ENCODE measurements around the gene FBXO3.

Gene FBXO3

GRCh38 chr11:33772870-33773269, 1.4 kb downstream of the FBXO3 start:
- DNase-seq (ENCODE audit: low read depth in 3 of 3, low spot score in 1 of 3): no peak

- DNase-seq (ENCODE audit: low read depth in 3 of 3, low spot score in 1 of 3): no peak
These were observed 2.0 kb downstream of the FBXO3 start for GRCh38 chr11:33772300-33772699.

DNA sequence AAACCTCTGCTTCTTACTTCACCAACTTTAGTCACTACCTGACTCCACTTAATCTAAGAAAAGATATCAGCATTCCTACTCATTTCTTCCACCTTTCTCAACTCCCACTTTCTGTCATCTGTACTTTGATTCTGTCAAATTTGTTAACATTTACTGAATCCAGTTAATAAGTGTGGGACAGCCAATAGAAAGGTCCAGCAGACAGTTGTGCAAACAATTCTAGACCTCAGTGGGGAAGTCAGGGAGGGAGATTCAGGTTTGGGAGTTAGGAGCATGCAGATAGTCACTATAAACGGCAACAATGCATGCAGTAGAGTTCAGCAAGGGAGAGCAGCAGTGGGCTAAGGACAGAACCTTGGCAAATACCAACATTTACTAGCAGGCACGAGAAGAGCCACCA, 4.1 kb downstream of the FBXO3 start:
- DNase-seq (ENCODE audit: low read depth in 3 of 3, low spot score in 1 of 3): no peak

GRCh38 chr11:33769542-33769941, 4.8 kb downstream of the FBXO3 start:
- no peak for DNase-seq (ENCODE audit: low read depth in 3 of 3, low spot score in 1 of 3)

DNA sequence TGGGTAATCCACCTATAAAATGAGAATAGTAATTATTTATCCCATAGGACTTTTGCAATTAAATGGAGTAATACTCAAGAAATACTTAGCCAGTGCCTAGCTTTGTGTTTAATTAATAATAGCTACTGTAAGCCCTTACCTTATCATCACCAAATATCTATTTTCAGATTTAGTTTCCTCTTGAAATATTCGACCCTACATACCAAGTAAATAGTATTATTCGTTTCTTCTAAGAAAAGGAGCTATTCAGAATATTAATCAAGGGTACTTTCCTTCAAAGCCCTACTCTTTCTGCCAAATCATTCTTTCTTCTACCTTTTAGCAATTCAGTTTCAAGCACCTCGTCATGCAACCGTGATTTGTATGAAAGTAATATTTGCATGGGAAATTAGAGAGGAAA, 6.7 kb downstream of the FBXO3 start:
- no peak for DNase-seq (ENCODE audit: low read depth in 3 of 3, low spot score in 1 of 3)

DNA sequence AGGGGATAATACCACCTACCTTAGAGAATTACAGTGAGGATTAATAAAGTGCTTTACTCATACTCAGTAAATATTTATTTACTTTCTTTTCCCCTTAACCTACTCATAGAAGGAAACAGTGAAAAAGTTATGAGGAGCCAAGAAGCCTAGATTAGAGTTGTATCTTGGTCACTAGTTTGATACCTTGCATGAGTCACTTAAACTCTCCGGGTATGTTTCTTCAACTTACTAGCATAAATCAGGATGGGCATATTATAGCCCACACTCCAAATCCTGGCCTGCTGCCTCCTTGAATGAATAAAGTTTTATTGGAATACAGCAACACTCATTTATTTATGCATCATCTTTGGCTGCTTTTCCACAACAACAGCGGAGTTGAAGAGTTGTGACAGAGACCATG, 8.2 kb downstream of the FBXO3 start:
- DNase-seq (ENCODE audit: low read depth in 3 of 3, low spot score in 1 of 3): no peak

GRCh38 chr11:33761471-33761870, 12.8 kb downstream of the FBXO3 start:
- no peak for DNase-seq (ENCODE audit: low read depth in 3 of 3, low spot score in 1 of 3)

GRCh38 chr11:33753304-33753967, 20.9 kb downstream of the FBXO3 start:
- DNase-seq (ENCODE audit: low read depth in 3 of 3, low spot score in 1 of 3): no peak

DNA sequence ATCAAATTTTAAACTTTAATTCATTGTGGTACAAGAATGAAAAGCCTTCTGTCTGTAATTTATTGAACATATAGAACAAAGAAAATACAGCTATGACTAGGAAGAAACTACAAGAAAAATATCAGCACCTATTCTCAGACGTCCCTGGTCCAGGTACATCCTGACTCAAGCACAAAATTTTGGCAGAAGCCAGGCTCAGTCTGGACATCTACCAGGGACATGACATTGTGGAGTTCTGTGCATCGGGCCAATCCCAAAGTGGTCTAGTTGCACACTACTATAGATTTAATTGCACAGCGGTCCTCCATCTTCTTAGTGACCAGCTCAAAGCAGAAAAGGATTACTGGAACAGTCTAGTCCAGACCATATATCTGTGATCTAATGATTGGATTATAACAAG, 22.4 kb downstream of the FBXO3 start:
- DNase-seq (ENCODE audit: low read depth in 3 of 3, low spot score in 1 of 3): no peak

- DNase-seq (ENCODE audit: low read depth in 3 of 3, low spot score in 1 of 3): no peak
These were observed 26.3 kb downstream of the FBXO3 start for GRCh38 chr11:33747979-33748378.

- DNase-seq (ENCODE audit: low read depth in 3 of 3, low spot score in 1 of 3): no peak
These were observed 31.0 kb downstream of the FBXO3 start for GRCh38 chr11:33743291-33743690.

- no peak for DNase-seq (ENCODE audit: low read depth in 3 of 3, low spot score in 1 of 3)
These were observed 32.0 kb downstream of the FBXO3 start for GRCh38 chr11:33742249-33742851.

- DNase-seq (ENCODE audit: low read depth in 3 of 3, low spot score in 1 of 3): no peak
These were observed 32.5 kb downstream of the FBXO3 start for GRCh38 chr11:33741806-33742205.

GRCh38 chr11:33737362-33737821, 36.9 kb downstream of the FBXO3 start:
- no peak for DNase-seq (ENCODE audit: low read depth in 3 of 3, low spot score in 1 of 3)

GRCh38 chr11:33736148-33736812, 38.0 kb downstream of the FBXO3 start, which contains the start of gene CD59:
TSS of gene CD59 (minus strand) at chr11:33736423. CDS start at chr11:33722445, 13,978 bp downstream.
- peak; percentile 73 to 90 (median 80) for DNase-seq (ENCODE audit: low read depth in 3 of 3, low spot score in 1 of 3)

GRCh38 chr11:33735271-33736147, 38.8 kb downstream of the FBXO3 start:
- DNase-seq (ENCODE audit: low read depth in 3 of 3, low spot score in 1 of 3): peak in 1 of 3 donors; percentile 16

- no peak for DNase-seq (ENCODE audit: low read depth in 3 of 3, low spot score in 1 of 3)
These were observed 39.7 kb downstream of the FBXO3 start for GRCh38 chr11:33734441-33735270.

DNA sequence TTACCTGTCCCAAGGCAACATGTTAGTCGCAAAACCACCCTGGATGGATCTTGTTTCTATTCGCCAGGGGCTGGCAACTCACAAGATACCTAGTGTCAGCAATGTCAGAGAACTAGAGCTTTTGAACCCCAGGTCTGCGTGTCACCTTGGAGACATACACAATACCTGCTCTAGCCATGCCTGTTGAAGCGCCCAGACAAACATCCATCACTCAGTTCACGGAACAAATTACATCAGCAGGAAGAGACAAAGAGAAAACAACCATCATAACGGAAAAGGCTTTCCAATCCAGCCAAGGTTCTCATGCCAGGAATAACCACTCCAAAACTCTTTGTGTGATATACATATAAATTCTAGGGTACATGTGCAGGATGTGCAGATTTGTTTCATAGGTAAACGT, 40.3 kb downstream of the FBXO3 start:
- no peak for DNase-seq (ENCODE audit: low read depth in 3 of 3, low spot score in 1 of 3)

GRCh38 chr11:33731723-33732531, 42.4 kb downstream of the FBXO3 start:
- DNase-seq (ENCODE audit: low read depth in 3 of 3, low spot score in 1 of 3): no peak

DNA sequence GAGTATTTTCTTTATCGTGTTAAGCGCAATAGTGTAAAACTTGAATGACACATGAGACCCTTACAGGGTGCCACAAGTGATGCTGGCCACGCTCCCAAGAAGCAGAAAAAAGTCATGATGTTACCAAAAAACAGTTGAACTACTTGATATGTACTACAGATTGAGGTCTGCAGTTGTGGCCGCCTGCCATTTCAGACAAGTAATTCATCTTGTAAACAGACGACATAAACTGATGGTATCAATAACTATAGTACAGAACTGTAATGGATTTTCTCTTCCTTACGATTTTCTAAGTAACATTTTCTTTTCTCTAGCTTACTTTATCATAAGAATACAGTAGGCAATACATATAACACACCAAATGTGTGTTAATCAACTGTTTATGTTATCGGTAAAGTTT, 43.6 kb downstream of the FBXO3 start:
- DNase-seq (ENCODE audit: low read depth in 3 of 3, low spot score in 1 of 3): no peak
